SK-N-SH treated with all-trans-retinoic acid at 6 μM for 48 hours (cell line): ENCODE results near the gene EN2.

Source experiments
- ATAC-seq: fragments of 200-7000 bp; cut with Tn5 transposase; 3 replicates; pipeline ENCODE4 v1.9.1; 2020; ENCODE audit warnings: mild to moderate bottlenecking, moderate library complexity
- ARNTL ChIP-seq: fragments of 450-650 bp; formaldehyde crosslinking; IDR thresholded peaks from 2 replicates; pipeline ENCODE4 v1.5.0; 2020; ENCODE audit warnings: low read depth, mild to moderate bottlenecking, moderate library complexity, borderline replicate concordance
- BACH2 ChIP-seq: fragments of 250-450 bp; sonication (Bioruptor Pico); IDR thresholded peaks from 2 replicates; pipeline ENCODE4 v1.9.0; 2021; ENCODE audit warnings: mild to moderate bottlenecking, borderline replicate concordance
- CSRNP3 ChIP-seq: fragments of 250-450 bp; sonication (Bioruptor Pico); IDR thresholded peaks from 2 replicates; pipeline ENCODE4 v1.5.1; 2021; ENCODE audit warnings: mild to moderate bottlenecking, moderate library complexity
- ESRRG ChIP-seq: fragments of 250-450 bp; sonication (Bioruptor Pico); IDR thresholded peaks from 2 replicates; pipeline ENCODE4 v1.6.1; 2021; ENCODE audit warnings: mild to moderate bottlenecking
- GLIS3 ChIP-seq: fragments of 250-450 bp; sonication (Bioruptor Pico); IDR thresholded peaks from 2 replicates; pipeline ENCODE4 v1.5.0; 2020; ENCODE audit warnings: mild to moderate bottlenecking, moderate library complexity
- OSR1 ChIP-seq: fragments of 250-450 bp; sonication (Bioruptor Pico); IDR thresholded peaks from 2 replicates; pipeline ENCODE4 v1.8.0; 2022; ENCODE audit warnings: moderate library complexity, mild to moderate bottlenecking, inconsistent platforms
- POU6F1 ChIP-seq: fragments of 250-450 bp; sonication (Bioruptor Pico); IDR thresholded peaks from 2 replicates; pipeline ENCODE4 v1.8.0; 2021; ENCODE audit warnings: low read depth, mild to moderate bottlenecking, moderate library complexity, borderline replicate concordance
- PPARA ChIP-seq: fragments of 250-450 bp; sonication (Bioruptor Pico); IDR thresholded peaks from 2 replicates; pipeline ENCODE4 v1.5.0; 2020; ENCODE audit warnings: mild to moderate bottlenecking, borderline replicate concordance
- RARB ChIP-seq: fragments of 250-450 bp; sonication (Bioruptor Pico); IDR thresholded peaks from 2 replicates; pipeline ENCODE4 v1.8.0; 2021; ENCODE audit warnings: mild to moderate bottlenecking, moderate library complexity
- SNAI2 ChIP-seq: fragments of 250-450 bp; sonication (Bioruptor Pico); IDR thresholded peaks from 2 replicates; pipeline ENCODE4 v1.5.0; 2020; ENCODE audit warnings: mild to moderate bottlenecking, moderate library complexity
- TCF4 ChIP-seq: fragments of 250-450 bp; sonication (Bioruptor Pico); IDR thresholded peaks from 2 replicates; pipeline ENCODE4 v1.8.0; 2021; ENCODE audit warnings: mild to moderate bottlenecking, moderate library complexity, borderline replicate concordance
- TOX ChIP-seq: fragments of 250-450 bp; sonication (Bioruptor Pico); IDR thresholded peaks from 2 replicates; pipeline ENCODE4 v1.8.0; 2021; ENCODE audit warnings: mild to moderate bottlenecking, moderate library complexity, borderline replicate concordance
- ZC3H10 ChIP-seq: fragments of 250-450 bp; sonication (Bioruptor Pico); IDR thresholded peaks from 2 replicates; pipeline ENCODE4 v1.5.1; 2021; ENCODE audit warnings: mild to moderate bottlenecking, moderate library complexity
- ZFP3 ChIP-seq: fragments of 250-450 bp; sonication (Bioruptor Pico); IDR thresholded peaks from 2 replicates; pipeline ENCODE4 v1.5.0; 2020; ENCODE audit warnings: mild to moderate bottlenecking, moderate library complexity
- ZFP30 ChIP-seq: fragments of 450-650 bp; formaldehyde crosslinking; IDR thresholded peaks from 2 replicates; pipeline ENCODE4 v1.5.0; 2022; ENCODE audit warnings: mild to moderate bottlenecking, moderate library complexity
- ZNF565 ChIP-seq: fragments of 450-650 bp; formaldehyde crosslinking; conservative IDR thresholded peaks from 2 replicates; pipeline ENCODE4 v1.5.0; 2020; ENCODE audit warnings: low read depth, mild to moderate bottlenecking, moderate library complexity
- ZNF70 ChIP-seq: fragments of 450-650 bp; formaldehyde crosslinking; IDR thresholded peaks from 2 replicates; pipeline ENCODE4 v1.5.0; 2020; ENCODE audit warnings: mild to moderate bottlenecking, moderate library complexity
- ZNF8 ChIP-seq: fragments of 450-650 bp; formaldehyde crosslinking; IDR thresholded peaks from 2 replicates; pipeline ENCODE4 v1.5.0; 2020; ENCODE audit warnings: mild to moderate bottlenecking, moderate library complexity
- TF ChIP-seq, protein P1 (sequence below): fragments of 250-450 bp; sonication (Bioruptor Pico); IDR thresholded peaks from 2 replicates; pipeline ENCODE4 v1.8.0; 2020; ENCODE audit warnings: mild to moderate bottlenecking, moderate library complexity, borderline replicate concordance
- TF ChIP-seq, protein P2 (sequence below): fragments of 250-450 bp; sonication (Bioruptor Pico); IDR thresholded peaks from 2 replicates; pipeline ENCODE4 v1.5.0; 2020; ENCODE audit warnings: mild to moderate bottlenecking, moderate library complexity
- TF ChIP-seq, protein P3 (sequence below): fragments of 250-450 bp; sonication (Bioruptor Pico); IDR thresholded peaks from 2 replicates; pipeline ENCODE4 v1.5.1; 2020; ENCODE audit warnings: low read depth, mild to moderate bottlenecking, moderate library complexity

The EN2 gene

GRCh38 chr7:155512246-155512887, 54.4 kb downstream of the EN2 start:
- no peak for ATAC-seq
- TF ChIP-seq, protein P1, sequence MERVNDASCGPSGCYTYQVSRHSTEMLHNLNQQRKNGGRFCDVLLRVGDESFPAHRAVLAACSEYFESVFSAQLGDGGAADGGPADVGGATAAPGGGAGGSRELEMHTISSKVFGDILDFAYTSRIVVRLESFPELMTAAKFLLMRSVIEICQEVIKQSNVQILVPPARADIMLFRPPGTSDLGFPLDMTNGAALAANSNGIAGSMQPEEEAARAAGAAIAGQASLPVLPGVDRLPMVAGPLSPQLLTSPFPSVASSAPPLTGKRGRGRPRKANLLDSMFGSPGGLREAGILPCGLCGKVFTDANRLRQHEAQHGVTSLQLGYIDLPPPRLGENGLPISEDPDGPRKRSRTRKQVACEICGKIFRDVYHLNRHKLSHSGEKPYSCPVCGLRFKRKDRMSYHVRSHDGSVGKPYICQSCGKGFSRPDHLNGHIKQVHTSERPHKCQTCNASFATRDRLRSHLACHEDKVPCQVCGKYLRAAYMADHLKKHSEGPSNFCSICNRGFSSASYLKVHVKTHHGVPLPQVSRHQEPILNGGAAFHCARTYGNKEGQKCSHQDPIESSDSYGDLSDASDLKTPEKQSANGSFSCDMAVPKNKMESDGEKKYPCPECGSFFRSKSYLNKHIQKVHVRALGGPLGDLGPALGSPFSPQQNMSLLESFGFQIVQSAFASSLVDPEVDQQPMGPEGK (CRISPR knock-in tag): no peak
- TF ChIP-seq SNAI2 (no peak), ZNF565 (CRISPR knock-in tag) (no peak), POU6F1 (no peak), TCF4 (CRISPR knock-in tag) (no peak), ESRRG (CRISPR knock-in tag) (no peak), ZFP30 (CRISPR knock-in tag) (no peak)

DNA sequence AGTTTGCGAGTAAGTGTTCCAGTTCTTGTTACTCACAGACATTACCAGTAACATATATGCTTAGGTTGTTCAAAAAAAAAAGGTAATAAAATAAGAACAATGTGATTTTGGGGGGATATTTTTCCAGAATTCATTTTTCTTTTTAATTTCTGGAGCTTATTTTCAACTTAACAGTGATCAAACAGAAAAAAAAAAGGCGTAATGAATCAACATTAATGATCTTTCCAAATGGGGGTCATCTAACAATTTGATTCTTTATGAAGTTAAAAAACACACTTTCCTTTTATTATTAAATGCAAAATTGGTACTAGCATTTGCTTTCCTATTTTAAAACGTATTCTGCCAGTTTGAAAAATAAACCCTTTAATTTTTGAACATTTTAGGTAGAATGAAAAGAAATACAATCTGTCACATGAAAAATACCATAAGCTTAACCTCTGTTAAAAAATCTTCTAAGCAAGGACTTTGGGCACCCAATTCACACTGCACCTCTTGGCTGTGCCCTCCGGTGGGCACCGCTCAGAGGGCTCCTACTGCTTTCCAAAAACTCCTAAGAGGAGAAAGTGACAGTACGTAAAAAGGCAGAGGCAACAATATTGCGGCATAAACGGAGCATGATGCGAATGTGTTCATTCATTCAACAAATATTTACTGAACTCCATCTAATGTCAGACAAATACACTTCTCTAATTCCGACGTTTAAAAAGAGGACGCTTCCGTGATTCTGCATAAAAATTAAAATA, 55.8 kb downstream of the EN2 start:
- TF ChIP-seq TOX (CRISPR knock-in tag) (no peak), ZNF8 (CRISPR knock-in tag) (no peak), OSR1 (CRISPR knock-in tag) (no peak), BACH2 (no peak), ZNF70 (CRISPR knock-in tag) (no peak), ZC3H10 (CRISPR knock-in tag) (no peak), PPARA (no peak), ARNTL (CRISPR knock-in tag) (no peak), ZFP3 (CRISPR knock-in tag) (no peak), RARB (no peak), GLIS3 (no peak), TCF4 (CRISPR knock-in tag) (no peak), ZFP30 (CRISPR knock-in tag) (no peak)
- TF ChIP-seq, protein P2, sequence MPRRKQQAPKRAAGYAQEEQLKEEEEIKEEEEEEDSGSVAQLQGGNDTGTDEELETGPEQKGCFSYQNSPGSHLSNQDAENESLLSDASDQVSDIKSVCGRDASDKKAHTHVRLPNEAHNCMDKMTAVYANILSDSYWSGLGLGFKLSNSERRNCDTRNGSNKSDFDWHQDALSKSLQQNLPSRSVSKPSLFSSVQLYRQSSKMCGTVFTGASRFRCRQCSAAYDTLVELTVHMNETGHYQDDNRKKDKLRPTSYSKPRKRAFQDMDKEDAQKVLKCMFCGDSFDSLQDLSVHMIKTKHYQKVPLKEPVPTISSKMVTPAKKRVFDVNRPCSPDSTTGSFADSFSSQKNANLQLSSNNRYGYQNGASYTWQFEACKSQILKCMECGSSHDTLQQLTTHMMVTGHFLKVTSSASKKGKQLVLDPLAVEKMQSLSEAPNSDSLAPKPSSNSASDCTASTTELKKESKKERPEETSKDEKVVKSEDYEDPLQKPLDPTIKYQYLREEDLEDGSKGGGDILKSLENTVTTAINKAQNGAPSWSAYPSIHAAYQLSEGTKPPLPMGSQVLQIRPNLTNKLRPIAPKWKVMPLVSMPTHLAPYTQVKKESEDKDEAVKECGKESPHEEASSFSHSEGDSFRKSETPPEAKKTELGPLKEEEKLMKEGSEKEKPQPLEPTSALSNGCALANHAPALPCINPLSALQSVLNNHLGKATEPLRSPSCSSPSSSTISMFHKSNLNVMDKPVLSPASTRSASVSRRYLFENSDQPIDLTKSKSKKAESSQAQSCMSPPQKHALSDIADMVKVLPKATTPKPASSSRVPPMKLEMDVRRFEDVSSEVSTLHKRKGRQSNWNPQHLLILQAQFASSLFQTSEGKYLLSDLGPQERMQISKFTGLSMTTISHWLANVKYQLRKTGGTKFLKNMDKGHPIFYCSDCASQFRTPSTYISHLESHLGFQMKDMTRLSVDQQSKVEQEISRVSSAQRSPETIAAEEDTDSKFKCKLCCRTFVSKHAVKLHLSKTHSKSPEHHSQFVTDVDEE (CRISPR knock-in tag): no peak
- TF ChIP-seq, protein P3, sequence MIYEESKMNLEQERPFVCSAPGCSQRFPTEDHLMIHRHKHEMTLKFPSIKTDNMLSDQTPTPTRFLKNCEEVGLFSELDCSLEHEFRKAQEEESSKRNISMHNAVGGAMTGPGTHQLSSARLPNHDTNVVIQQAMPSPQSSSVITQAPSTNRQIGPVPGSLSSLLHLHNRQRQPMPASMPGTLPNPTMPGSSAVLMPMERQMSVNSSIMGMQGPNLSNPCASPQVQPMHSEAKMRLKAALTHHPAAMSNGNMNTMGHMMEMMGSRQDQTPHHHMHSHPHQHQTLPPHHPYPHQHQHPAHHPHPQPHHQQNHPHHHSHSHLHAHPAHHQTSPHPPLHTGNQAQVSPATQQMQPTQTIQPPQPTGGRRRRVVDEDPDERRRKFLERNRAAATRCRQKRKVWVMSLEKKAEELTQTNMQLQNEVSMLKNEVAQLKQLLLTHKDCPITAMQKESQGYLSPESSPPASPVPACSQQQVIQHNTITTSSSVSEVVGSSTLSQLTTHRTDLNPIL: no peak
- TF ChIP-seq, protein P1 (CRISPR knock-in tag): no peak
- TF ChIP-seq, all 23 proteins: peak for 0
- no peak for ATAC-seq

DNA sequence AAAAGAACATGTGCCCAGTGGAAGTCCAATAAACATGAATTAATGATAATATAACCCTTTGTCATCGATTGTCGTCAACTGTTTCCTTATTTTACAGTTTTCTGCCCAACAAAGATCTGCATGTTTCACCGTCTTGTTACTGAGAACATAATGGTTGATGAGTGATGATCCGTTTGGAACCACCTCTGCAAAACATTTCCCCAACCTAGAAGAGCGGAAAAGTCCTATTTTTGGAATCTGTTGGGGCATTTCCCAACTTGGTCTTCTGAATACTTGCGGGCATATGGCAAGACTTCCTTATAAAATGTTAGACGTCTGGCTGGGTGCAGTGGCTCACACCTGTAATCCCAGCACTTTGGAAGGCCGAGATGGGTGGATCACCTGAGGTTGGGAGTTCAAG, 56.4 kb downstream of the EN2 start:
- ATAC-seq: no peak
- TF ChIP-seq BACH2: no peak
- TF ChIP-seq OSR1 (CRISPR knock-in tag): no peak
- no peak for TF ChIP-seq RARB
- no peak for TF ChIP-seq ZNF565 (CRISPR knock-in tag)
- no peak for TF ChIP-seq ZNF8 (CRISPR knock-in tag)
- TF ChIP-seq, protein P2 (CRISPR knock-in tag): no peak
- no peak for TF ChIP-seq CSRNP3 (CRISPR knock-in tag)
- TF ChIP-seq GLIS3: no peak
